Ascending aorta (tissue), 2 donors: Measurements from ENCODE around the gene ADORA2B. TPM values are rescaled to one million over a fixed set of nuclear protein-coding genes. Genes with fewer than 3 reads are reported as not detected.

Source experiments
- DNase-seq, 2 donors: peaks; one replicate each; pipeline ENCODE4 v3.0.0-alpha.2; 2019; ENCODE audit warnings: low spot score in 2 of 2
- H3K27ac ChIP-seq, 2 donors: fragments of 200-600 bp; sonication (generic); one replicate each; pipeline ENCODE4 v1.5.1; 2016 to 2017; ENCODE audit warnings: mild to moderate bottlenecking in 1 of 2
- H3K27me3 ChIP-seq: fragments of 200-600 bp; sonication (generic); one replicate; pipeline ENCODE4 v1.5.1; 2017
- H3K36me3 ChIP-seq, 2 donors: fragments of 200-600 bp; sonication (generic); one replicate each; pipeline ENCODE4 v1.5.1; 2016
- H3K4me1 ChIP-seq, 2 donors: fragments of 200-600 bp; sonication (generic); one replicate each; pipeline ENCODE4 v1.5.1; 2016 to 2017; ENCODE audit warnings: mild to moderate bottlenecking in 1 of 2
- H3K4me3 ChIP-seq, 2 donors: fragments of 200-600 bp; sonication (generic); one replicate each; pipeline ENCODE4 v1.5.1; 2016 to 2017; ENCODE audit warnings: mild to moderate bottlenecking in 1 of 2
- H3K9me3 ChIP-seq, 2 donors: fragments of 200-600 bp; sonication (generic); one replicate each; pipeline ENCODE4 v1.5.1; 2016
- CTCF ChIP-seq, 3 experiments: fragments of 200-600 bp in 2 of 3; fragments of 450-650 bp in 1 of 3; sonication (generic) in 2 of 3; IDR thresholded peaks; one replicate each; pipeline ENCODE4 v1.5.1; 2016 to 2019; ENCODE audit warnings: antibody characterized with exemption in 3 of 3, mild to moderate bottlenecking in 1 of 3, moderate library complexity in 1 of 3
- intact Hi-C: fragments of 100-400 bp; cut with DNase I; formaldehyde crosslinking; loops from one replicate; pipeline ENCODE4 v1.15.1; 2023
- total RNA-seq: library from RNA; depleted of rRNA; stranded (reverse); fragments of >200 nt; gene quantifications from one replicate; pipeline ENCODE4 v1.1.0, GENCODE V29; 2016

Gene ADORA2B
- total RNA-seq, 1 donor from 2014 or later: not detected

DNA sequence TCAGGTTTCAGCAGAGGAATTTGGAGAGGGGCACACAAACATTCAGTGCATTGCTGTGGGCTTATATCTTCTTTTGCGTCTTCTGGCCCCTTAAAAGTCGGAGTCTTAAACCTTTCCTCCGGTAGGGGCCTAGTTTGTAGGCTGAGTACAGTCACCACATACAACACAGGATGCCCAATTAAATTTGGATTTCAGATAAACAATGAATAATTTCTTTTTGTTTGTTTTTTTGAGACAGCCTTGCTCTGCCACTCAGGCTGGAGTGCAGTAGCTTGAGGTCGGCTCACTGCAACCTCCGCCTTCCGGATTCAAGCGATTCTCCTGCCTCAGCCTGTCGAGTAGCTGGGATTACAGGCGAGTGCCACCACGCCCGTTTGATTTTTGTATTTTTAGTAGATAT, 26.7 kb upstream of the ADORA2B start:
- Histone ChIP-seq H3K36me3 (no peaks in the 10 kb centered on the region), H3K27ac (no peak overlapping the region), H3K9me3 (no peaks in the 10 kb centered on the region), H3K4me3 (no peak overlapping the region), H3K4me1 (no peaks in the 10 kb centered on the region), H3K27me3 (no peaks in the 10 kb centered on the region)
- no peak for TF ChIP-seq CTCF (IDR thresholded peaks at IDR 0.05)
- intact Hi-C loops: no loop called here
- no peak for DNase-seq

- Histone ChIP-seq H3K27me3 (no peaks in the 10 kb centered on the region), H3K4me3 (no peak overlapping the region), H3K9me3 (no peaks in the 10 kb centered on the region), H3K36me3 (no peaks in the 10 kb centered on the region), H3K27ac (no peak overlapping the region), H3K4me1 (no peaks in the 10 kb centered on the region)
- TF ChIP-seq CTCF (IDR thresholded peaks at IDR 0.05): no peak
- intact Hi-C loops: no loop called here
- DNase-seq: no peak
Measured at GRCh38 chr17:15918661-15919259, 26.2 kb upstream of the ADORA2B start.

DNA sequence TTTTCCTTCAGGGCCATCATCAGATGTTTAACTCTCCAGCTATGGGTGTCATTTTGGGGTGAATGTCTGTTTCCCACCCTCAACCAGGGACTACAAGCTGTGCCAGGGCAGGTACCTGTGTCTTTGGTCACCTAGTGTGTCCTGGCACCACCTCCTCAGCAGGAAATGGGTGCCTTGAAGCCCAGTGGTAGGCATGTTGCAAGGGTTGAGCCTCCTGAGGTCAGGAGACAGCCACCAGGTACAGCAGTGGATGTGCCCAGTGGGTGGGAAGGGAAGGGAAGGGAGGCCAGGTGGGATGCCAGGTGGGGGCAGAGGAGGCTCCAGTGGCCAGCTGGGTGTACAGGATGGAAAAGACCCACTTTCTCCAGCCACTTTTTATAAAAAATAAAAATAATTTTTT, 25.5 kb upstream of the ADORA2B start:
- no peak overlapping the region for H3K27ac ChIP-seq
- no peak for DNase-seq
- H3K9me3 ChIP-seq: no peaks in the 10 kb centered on the region
- no peak for TF ChIP-seq CTCF (IDR thresholded peaks at IDR 0.05)
- intact Hi-C loops: no loop called here
- no peaks in the 10 kb centered on the region for H3K4me1 ChIP-seq
- H3K4me3 ChIP-seq: no peak overlapping the region
- no peaks in the 10 kb centered on the region for H3K36me3 ChIP-seq
- H3K27me3 ChIP-seq: no peaks in the 10 kb centered on the region

- Histone ChIP-seq H3K9me3 (no peaks in the 10 kb centered on the region), H3K27me3 (no peaks in the 10 kb centered on the region), H3K4me3 (no peak overlapping the region), H3K36me3 (no peaks in the 10 kb centered on the region), H3K4me1 (no peaks in the 10 kb centered on the region), H3K27ac (no peak overlapping the region)
- DNase-seq: no peak
- TF ChIP-seq CTCF (IDR thresholded peaks at IDR 0.05): no peak
- intact Hi-C loops: no loop called here
Measured at GRCh38 chr17:15920758-15921239, 24.1 kb upstream of the ADORA2B start.

GRCh38 chr17:15921640-15922039, 23.3 kb upstream of the ADORA2B start:
- Histone ChIP-seq H3K4me1 (no peaks in the 10 kb centered on the region), H3K27me3 (no peaks in the 10 kb centered on the region), H3K9me3 (no peaks in the 10 kb centered on the region), H3K27ac (no peak overlapping the region), H3K4me3 (no peak overlapping the region), H3K36me3 (no peaks in the 10 kb centered on the region)
- intact Hi-C loops: no loop called here
- no peak for TF ChIP-seq CTCF (IDR thresholded peaks at IDR 0.05)
- DNase-seq: no peak

DNA sequence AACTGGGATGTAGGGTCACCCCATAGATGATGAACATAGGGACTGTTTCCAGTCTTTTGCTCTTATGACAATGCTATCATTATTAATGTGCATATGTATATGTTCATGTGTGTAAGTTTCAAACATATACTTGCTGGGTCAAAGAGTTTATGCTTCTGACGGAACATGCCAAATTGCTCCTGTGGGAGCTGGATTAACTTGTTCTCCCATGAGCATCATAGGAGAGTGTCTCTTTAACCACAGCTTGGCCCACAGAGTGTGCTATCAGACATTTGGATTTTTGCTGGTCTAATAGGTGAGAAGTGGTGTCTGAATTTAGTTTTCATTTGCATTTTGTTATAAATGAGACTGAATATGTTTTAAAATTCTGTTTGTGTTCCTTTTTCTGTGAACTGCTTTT, 22.3 kb upstream of the ADORA2B start:
- no peak for TF ChIP-seq CTCF (IDR thresholded peaks at IDR 0.05)
- no peaks in the 10 kb centered on the region for H3K36me3 ChIP-seq
- H3K4me1 ChIP-seq: no peaks in the 10 kb centered on the region
- H3K9me3 ChIP-seq: no peaks in the 10 kb centered on the region
- H3K4me3 ChIP-seq: no peak overlapping the region
- H3K27ac ChIP-seq: no peak overlapping the region
- no peaks in the 10 kb centered on the region for H3K27me3 ChIP-seq
- DNase-seq: no peak
- intact Hi-C loops: no loop called here
